ENCODE results near the gene FGFR4.

FGFR4 gene

GRCh38 chr5:177083357-177083756 lies 3.4 kb upstream of the FGFR4 start:
- H3K27ac ChIP-seq = no peak overlapping the region
- H3K4me3 ChIP-seq = no peak overlapping the region

- no peak overlapping the region for H3K4me3 ChIP-seq
Measured at GRCh38 chr5:177084175-177084574, 2.5 kb upstream of the FGFR4 start.

GRCh38 chr5:177085985-177086653 lies 596 bp upstream of the FGFR4 start:
- Histone ChIP-seq H3K27ac (no peak overlapping the region), H3K4me3 (peak overlapping the region in 3 of 7 experiments; percentile 32 to 46 (median 35))

More at GRCh38 chr5:177084175-177084574, 2.5 kb upstream of the FGFR4 start:
- no peak overlapping the region for H3K27ac ChIP-seq

GRCh38 chr5:177087398-177088005 lies 787 bp downstream of the FGFR4 start:
- Histone ChIP-seq H3K27ac (no peak overlapping the region), H3K4me3 (peak overlapping the region in 6 of 7 experiments; percentile 5 to 46 (median 34))

- Histone ChIP-seq H3K27ac (no peak overlapping the region), H3K4me3 (no peak overlapping the region)
Measured at GRCh38 chr5:177089127-177089526, 2.4 kb downstream of the FGFR4 start.

- no peak overlapping the region for H3K4me3 ChIP-seq
- H3K27ac ChIP-seq = no peak overlapping the region
Measured at GRCh38 chr5:177089825-177090641, 3.3 kb downstream of the FGFR4 start.

GRCh38 chr5:177090813-177091212 lies 4.1 kb downstream of the FGFR4 start:
- Histone ChIP-seq H3K27ac (no peak overlapping the region), H3K4me3 (no peak overlapping the region)

- no peak overlapping the region for H3K27ac ChIP-seq
- H3K4me3 ChIP-seq = no peak overlapping the region
Measured at GRCh38 chr5:177091232-177091631, 4.5 kb downstream of the FGFR4 start.

- Histone ChIP-seq H3K4me3 (no peak overlapping the region), H3K27ac (no peak overlapping the region)
Measured at GRCh38 chr5:177092178-177093081, 5.7 kb downstream of the FGFR4 start.

GRCh38 chr5:177093082-177093712 lies 6.5 kb downstream of the FGFR4 start:
- no peak overlapping the region for H3K27ac ChIP-seq

GRCh38 chr5:177093803-177094202 lies 7.1 kb downstream of the FGFR4 start:
- Histone ChIP-seq H3K4me3 (no peak overlapping the region), H3K27ac (no peak overlapping the region)

More at GRCh38 chr5:177093082-177093712, 6.5 kb downstream of the FGFR4 start:
- H3K4me3 ChIP-seq = no peak overlapping the region

- H3K27ac ChIP-seq = no peak overlapping the region
- H3K4me3 ChIP-seq = no peak overlapping the region
Measured at GRCh38 chr5:177094224-177095087, 7.7 kb downstream of the FGFR4 start.

GRCh38 chr5:177095088-177095669 lies 8.5 kb downstream of the FGFR4 start:
- no peak overlapping the region for H3K27ac ChIP-seq

GRCh38 chr5:177096162-177097015 lies 9.7 kb downstream of the FGFR4 start:
- Histone ChIP-seq H3K4me3 (no peak overlapping the region), H3K27ac (no peak overlapping the region)

More at GRCh38 chr5:177095088-177095669, 8.5 kb downstream of the FGFR4 start:
- no peak overlapping the region for H3K4me3 ChIP-seq

GRCh38 chr5:177097016-177097985 lies 10.6 kb downstream of the FGFR4 start:
- Histone ChIP-seq H3K27ac (no peak overlapping the region), H3K4me3 (no peak overlapping the region)

- Histone ChIP-seq H3K4me3 (no peak overlapping the region), H3K27ac (no peak overlapping the region)
Measured at GRCh38 chr5:177098120-177098469, 11.4 kb downstream of the FGFR4 start.
